K562 (cell line): ENCODE results near the gene RUNX1. TPM values are rescaled to one million over a fixed set of nuclear protein-coding genes. Genes with fewer than 3 reads are reported as not detected.

ENCODE experiments used
- AFF4 ChIP-seq: sonication (generic); formaldehyde crosslinking; IDR thresholded peaks from 2 replicates; pipeline ENCODE4 v1.8.0; 2023; ENCODE audit warnings: mild to moderate bottlenecking, missing genetic modification reagents
- BMI1 ChIP-seq: fragments of 150-350 bp; IDR thresholded peaks from 2 replicates; pipeline ENCODE4 v1.6.1; 2014; ENCODE audit warnings: low read length
- CREB1 ChIP-seq, 2 experiments: sonication (generic) in 1 of 2; formaldehyde crosslinking in 1 of 2; IDR thresholded peaks; 2 replicates each; pipeline versions ENCODE4 v1.6.1 to v1.8.0; 2012 to 2022; ENCODE audit warnings: inconsistent platforms in 1 of 2, mild to moderate bottlenecking in 1 of 2, missing genetic modification reagents in 1 of 2, moderate library complexity in 1 of 2
- E2F3 ChIP-seq: fragments of 250-450 bp; sonication (Bioruptor Pico); IDR thresholded peaks from 2 replicates; pipeline ENCODE4 v1.4.0; 2020; ENCODE audit warnings: mild to moderate bottlenecking
- GTF2A2 ChIP-seq: IDR thresholded peaks from 2 replicates; pipeline ENCODE4 v1.6.1; 2016; ENCODE audit warnings: mild to moderate bottlenecking, missing genetic modification characterization, missing compliant biosample characterization
- HDAC3 ChIP-seq: fragments of 450-650 bp; IDR thresholded peaks from 2 replicates; pipeline ENCODE4 v1.6.1; 2018; ENCODE audit warnings: borderline replicate concordance, mild to moderate bottlenecking, moderate library complexity; ENCODE audit not compliant: partially characterized antibody
- KDM4B ChIP-seq, 2 experiments: fragments of 450-650 bp in 1 of 2; sonication (generic) in 1 of 2; IDR thresholded peaks; 2 replicates each; pipeline ENCODE4 v1.6.1; 2016 to 2017; ENCODE audit warnings: borderline replicate concordance in 2 of 2, antibody characterized with exemption in 1 of 2, low read depth in 1 of 2, mild to moderate bottlenecking in 1 of 2
- TAF15 ChIP-seq: fragments of 200-400 bp; formaldehyde crosslinking; IDR thresholded peaks from 2 replicates; pipeline ENCODE4 v1.6.1; 2017; ENCODE audit warnings: mild to moderate bottlenecking, low read depth, low read length, moderate library complexity
- TAF7 ChIP-seq: fragments of 450-650 bp; IDR thresholded peaks from 2 replicates; pipeline ENCODE4 v1.6.1; 2016; ENCODE audit warnings: missing genetic modification characterization, missing compliant biosample characterization
- ZNF324 ChIP-seq: fragments of 250-450 bp; sonication (Bioruptor Pico); IDR thresholded peaks from 2 replicates; pipeline ENCODE4 v1.4.0; 2020; ENCODE audit warnings: mild to moderate bottlenecking
- ZNF79 ChIP-seq: fragments of 250-450 bp; sonication (Bioruptor Pico); IDR thresholded peaks from 2 replicates; pipeline ENCODE4 v1.4.0; 2020; ENCODE audit warnings: low read depth, mild to moderate bottlenecking, moderate library complexity
- polyA plus RNA-seq, 8 experiments: library from polyadenylated mRNA; depleted of rRNA in 4 of 8; stranded (reverse) in 5 of 8; unstranded in 3 of 8; fragments of >200 nt; fragmentation: Nextera tagmentation in 2 of 8; fragmentation: Illumina TruSeq in 1 of 8; extraction: Ambion mirVana in 2 of 8; extraction: Trizol in 1 of 8; gene quantifications; 2 replicates each; pipeline versions ENCODE4 v1.2.1 to v1.2.3, GENCODE V29; 2011 to 2014; ENCODE audit warnings: inconsistent platforms in 1 of 8, missing spikeins in 1 of 8
- total RNA-seq, 7 experiments: library from RNA; depleted of rRNA in 6 of 7; stranded (reverse); fragments of >200 nt in 6 of 7; fragmentation: Illumina TruSeq in 2 of 7; extraction: Trizol in 2 of 7; gene quantifications; 2 replicates each; pipeline versions ENCODE4 v1.2.1 to v1.2.3, GENCODE V29; 2011 to 2021; ENCODE audit warnings: low replicate concordance in 1 of 7
- TF ChIP-seq, protein P1 (sequence below): fragments of 200-600 bp; sonication (generic); IDR thresholded peaks from one replicate; pipeline ENCODE4 v1.6.1; 2012; ENCODE audit warnings: mild to moderate bottlenecking, low read depth, low read length, inconsistent platforms

Gene RUNX1
- total and polyA plus RNA-seq, 9 of the 15 experiments (the other 6 are each of a cell fraction or from before 2014, with no cell fraction given): 2.2 to 68.6 (median 17.8) TPM

DNA sequence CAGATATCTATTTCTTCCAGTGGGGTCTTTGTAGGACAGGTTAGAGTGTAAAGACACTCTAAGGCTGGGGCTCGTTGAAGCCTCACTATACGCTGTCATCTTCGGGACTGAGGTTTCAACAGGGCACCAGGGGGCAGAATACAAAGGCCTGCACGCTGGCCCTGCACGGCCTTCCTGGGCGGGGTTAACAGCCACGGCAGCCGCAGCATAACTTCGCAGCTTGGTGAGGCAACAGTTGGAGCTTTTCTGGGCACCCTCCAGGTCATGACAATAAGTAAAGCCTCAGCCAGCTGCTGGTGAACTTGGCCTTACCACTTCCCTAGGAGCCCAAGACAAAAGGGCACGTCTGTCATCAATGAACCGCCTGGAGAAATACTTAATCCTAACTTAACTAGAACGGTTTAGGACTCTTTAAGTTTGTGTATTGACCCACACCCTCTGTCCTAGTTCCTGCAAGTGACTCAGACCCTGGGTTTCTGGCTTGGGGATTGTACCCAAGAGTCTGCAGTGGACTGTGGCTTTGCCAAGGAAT, 2.3 kb upstream of the RUNX1 start (continued):
- TF ChIP-seq AFF4: 0 out of 2 replicates have a peak, but pooled peaks have one; percentile 24
- TF ChIP-seq, protein P1, sequence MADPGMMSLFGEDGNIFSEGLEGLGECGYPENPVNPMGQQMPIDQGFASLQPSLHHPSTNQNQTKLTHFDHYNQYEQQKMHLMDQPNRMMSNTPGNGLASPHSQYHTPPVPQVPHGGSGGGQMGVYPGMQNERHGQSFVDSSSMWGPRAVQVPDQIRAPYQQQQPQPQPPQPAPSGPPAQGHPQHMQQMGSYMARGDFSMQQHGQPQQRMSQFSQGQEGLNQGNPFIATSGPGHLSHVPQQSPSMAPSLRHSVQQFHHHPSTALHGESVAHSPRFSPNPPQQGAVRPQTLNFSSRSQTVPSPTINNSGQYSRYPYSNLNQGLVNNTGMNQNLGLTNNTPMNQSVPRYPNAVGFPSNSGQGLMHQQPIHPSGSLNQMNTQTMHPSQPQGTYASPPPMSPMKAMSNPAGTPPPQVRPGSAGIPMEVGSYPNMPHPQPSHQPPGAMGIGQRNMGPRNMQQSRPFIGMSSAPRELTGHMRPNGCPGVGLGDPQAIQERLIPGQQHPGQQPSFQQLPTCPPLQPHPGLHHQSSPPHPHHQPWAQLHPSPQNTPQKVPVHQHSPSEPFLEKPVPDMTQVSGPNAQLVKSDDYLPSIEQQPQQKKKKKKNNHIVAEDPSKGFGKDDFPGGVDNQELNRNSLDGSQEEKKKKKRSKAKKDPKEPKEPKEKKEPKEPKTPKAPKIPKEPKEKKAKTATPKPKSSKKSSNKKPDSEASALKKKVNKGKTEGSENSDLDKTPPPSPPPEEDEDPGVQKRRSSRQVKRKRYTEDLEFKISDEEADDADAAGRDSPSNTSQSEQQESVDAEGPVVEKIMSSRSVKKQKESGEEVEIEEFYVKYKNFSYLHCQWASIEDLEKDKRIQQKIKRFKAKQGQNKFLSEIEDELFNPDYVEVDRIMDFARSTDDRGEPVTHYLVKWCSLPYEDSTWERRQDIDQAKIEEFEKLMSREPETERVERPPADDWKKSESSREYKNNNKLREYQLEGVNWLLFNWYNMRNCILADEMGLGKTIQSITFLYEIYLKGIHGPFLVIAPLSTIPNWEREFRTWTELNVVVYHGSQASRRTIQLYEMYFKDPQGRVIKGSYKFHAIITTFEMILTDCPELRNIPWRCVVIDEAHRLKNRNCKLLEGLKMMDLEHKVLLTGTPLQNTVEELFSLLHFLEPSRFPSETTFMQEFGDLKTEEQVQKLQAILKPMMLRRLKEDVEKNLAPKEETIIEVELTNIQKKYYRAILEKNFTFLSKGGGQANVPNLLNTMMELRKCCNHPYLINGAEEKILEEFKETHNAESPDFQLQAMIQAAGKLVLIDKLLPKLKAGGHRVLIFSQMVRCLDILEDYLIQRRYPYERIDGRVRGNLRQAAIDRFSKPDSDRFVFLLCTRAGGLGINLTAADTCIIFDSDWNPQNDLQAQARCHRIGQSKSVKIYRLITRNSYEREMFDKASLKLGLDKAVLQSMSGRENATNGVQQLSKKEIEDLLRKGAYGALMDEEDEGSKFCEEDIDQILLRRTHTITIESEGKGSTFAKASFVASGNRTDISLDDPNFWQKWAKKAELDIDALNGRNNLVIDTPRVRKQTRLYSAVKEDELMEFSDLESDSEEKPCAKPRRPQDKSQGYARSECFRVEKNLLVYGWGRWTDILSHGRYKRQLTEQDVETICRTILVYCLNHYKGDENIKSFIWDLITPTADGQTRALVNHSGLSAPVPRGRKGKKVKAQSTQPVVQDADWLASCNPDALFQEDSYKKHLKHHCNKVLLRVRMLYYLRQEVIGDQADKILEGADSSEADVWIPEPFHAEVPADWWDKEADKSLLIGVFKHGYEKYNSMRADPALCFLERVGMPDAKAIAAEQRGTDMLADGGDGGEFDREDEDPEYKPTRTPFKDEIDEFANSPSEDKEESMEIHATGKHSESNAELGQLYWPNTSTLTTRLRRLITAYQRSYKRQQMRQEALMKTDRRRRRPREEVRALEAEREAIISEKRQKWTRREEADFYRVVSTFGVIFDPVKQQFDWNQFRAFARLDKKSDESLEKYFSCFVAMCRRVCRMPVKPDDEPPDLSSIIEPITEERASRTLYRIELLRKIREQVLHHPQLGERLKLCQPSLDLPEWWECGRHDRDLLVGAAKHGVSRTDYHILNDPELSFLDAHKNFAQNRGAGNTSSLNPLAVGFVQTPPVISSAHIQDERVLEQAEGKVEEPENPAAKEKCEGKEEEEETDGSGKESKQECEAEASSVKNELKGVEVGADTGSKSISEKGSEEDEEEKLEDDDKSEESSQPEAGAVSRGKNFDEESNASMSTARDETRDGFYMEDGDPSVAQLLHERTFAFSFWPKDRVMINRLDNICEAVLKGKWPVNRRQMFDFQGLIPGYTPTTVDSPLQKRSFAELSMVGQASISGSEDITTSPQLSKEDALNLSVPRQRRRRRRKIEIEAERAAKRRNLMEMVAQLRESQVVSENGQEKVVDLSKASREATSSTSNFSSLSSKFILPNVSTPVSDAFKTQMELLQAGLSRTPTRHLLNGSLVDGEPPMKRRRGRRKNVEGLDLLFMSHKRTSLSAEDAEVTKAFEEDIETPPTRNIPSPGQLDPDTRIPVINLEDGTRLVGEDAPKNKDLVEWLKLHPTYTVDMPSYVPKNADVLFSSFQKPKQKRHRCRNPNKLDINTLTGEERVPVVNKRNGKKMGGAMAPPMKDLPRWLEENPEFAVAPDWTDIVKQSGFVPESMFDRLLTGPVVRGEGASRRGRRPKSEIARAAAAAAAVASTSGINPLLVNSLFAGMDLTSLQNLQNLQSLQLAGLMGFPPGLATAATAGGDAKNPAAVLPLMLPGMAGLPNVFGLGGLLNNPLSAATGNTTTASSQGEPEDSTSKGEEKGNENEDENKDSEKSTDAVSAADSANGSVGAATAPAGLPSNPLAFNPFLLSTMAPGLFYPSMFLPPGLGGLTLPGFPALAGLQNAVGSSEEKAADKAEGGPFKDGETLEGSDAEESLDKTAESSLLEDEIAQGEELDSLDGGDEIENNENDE: no peak
- TF ChIP-seq ZNF79 (CRISPR knock-in tag): peak; percentile 53; the same call in 1 of the 2 replicates
- 0 out of 2 replicates have a peak, but pooled peaks have one; percentile 16 for TF ChIP-seq BMI1
- no peak for TF ChIP-seq KDM4B (IDR thresholded peaks at IDR 0.05; ENCODE audit: borderline replicate concordance in 2 of 2, low read depth in 1 of 2)
- TF ChIP-seq GTF2A2 (tag): no peak
- 0 out of 2 replicates have a peak, but pooled peaks have one; percentile 23 for TF ChIP-seq E2F3 (CRISPR knock-in tag)
- TF ChIP-seq CREB1 (IDR thresholded peaks at IDR 0.05): peak; percentile 34; the same call in 1 of the 2 replicates
- TF ChIP-seq CREB1 (CRISPR knock-in tag; IDR thresholded peaks at IDR 0.05): peak; percentile 65; the same call in 1 of the 2 replicates
- TF ChIP-seq ZNF324 (CRISPR knock-in tag): no peak
- no peak; the same call in 1 of the 2 replicates for TF ChIP-seq TAF7 (tag)
- no peak for TF ChIP-seq TAF15
- TF ChIP-seq HDAC3: no peak
